Activated naive CD4-positive, alpha-beta T cell treated with Interleukin-2 at 50 U/mL for 16 hours (primary cell): Measurements from ENCODE around the gene DISC1.

Experiments
- DNase-seq: peaks from one replicate; pipeline ENCODE4 v3.0.0-alpha.2; 2020

Gene DISC1

DNA sequence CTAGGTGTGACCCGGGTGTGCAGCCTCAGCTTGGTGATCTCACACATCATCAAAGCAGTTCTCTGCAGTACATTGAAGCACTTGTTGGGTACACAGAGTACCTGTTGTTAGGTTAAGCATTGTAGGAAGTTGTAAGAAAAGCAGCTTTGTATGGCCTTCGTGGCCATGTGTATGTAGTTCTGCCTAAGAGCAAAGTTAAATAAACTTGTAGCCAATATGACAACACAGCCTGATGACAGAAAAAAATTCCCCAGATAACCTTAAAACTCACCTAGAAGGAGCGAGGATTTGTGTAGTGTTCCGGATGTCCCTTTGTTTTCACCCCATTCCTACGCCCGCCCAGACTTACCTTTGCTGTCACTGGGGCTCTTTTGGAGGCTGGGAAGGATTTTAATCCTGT is 48.0 kb downstream of the DISC1 start:
- DNase-seq: no peak

DNA sequence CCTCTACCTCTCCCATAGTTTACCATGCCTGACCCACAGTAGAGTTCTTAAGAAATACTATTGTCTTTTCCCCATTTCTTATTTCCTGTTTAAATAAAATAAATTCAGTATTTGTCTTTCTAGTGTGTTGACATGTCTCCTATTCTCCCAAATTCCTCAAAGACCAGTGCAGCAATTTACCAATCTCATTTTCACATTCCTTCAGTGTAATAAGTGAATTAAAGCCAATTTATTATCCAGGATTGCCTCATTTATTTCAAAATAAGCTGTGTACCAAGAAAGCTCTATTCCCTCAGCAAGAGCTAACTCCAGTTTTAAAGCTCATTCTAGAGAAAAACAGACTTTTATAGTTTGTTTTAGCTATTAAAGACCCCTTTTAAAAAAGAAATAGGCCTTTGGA is 49.9 kb downstream of the DISC1 start:
- DNase-seq: no peak

DNA sequence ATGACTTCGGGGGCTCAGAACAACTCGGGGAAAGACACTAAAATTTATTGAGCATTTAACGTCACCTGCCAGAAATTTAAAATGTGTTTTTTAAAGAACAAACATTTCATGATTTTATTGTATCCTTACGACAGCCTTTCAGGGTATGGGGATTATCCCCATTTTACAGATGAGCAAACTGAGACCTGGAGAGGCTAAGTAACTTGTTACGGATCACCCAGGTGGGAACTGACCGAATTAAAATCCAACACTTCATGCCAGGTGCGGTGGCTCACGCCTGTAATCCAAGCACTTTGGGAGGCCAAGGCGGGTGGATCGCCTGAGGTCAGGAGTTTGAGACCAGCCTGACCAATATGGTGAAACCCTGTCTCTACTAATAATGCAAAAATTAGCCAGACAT is 50.9 kb downstream of the DISC1 start:
- no peak for DNase-seq

DNA sequence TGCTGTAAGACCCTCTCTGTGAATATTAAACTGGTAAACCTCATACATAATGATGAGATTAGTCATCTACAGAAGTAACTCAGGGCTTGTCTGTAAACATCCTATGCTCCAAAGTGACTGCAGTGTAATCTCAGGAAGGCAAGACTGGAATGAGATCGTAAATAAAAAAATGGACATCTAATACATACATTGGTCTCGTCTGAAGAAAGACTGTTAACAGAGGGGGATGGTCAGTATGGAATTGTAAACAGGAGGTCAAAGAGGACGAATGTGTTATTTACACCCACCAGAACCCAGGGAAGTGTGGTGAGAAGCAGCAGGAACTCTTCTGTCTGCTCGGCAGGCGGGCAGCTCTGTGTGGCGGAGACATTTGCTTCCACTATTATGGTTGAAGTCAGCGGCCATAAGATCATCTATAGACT is 51.4 kb downstream of the DISC1 start:
- DNase-seq: no peak

DNA sequence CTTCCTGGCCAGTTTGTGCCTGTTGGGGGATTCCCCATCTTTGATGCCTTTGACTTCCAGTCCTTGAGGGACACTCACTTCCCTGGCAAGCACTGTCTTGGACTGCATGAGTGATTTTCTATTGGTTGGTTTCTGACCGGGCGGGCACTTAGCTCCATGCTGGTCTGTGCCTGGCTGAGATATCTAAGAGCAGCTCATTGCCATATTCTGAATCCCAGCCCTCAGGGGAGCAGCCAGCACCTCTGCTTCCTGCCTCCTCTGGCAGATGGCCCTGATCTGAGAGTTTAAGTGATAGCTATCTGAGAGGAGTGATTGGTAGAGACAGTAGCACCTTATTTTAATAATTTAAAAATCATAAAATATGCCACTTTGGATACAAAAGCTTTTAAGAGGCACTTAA is 52.5 kb downstream of the DISC1 start:
- DNase-seq: no peak

DNA sequence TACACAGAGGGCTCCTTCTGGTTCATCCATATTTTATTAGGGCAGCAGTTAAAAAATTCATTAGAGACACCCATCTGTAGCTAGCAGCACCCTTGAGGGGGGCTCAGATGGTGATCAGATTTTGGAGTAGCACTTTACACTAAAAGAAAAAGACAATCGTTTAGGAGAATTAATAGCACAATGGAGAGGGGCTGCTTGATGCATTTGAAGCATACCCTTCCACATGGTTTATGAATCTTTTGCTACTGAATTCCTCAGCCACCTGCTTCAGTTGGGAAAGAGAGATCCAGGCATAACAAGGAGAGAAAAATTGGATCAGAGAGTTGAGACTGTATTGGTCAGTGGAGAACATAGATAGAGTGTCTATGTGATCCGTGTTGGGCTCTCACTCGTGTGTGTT is 54.4 kb downstream of the DISC1 start:
- DNase-seq: no peak

DNA sequence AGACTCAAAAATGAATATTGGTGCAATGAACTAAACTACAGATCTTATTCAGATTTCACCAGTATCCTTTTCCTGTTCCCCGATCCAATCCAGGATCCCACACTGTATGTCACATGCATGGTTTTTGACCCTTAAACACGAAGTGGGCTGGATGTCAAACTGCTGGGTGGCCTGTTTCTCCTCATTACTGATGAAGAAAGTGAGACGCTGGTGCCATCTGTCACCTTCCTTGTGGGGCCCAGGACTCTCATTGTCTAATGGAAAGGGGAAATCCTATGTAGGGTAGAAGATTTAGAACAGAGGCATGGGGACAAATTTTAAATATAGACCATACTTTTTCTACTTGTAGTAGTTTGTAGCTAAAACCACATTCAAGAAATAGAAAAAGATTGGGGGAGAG is 56.2 kb downstream of the DISC1 start:
- DNase-seq: no peak

DNA sequence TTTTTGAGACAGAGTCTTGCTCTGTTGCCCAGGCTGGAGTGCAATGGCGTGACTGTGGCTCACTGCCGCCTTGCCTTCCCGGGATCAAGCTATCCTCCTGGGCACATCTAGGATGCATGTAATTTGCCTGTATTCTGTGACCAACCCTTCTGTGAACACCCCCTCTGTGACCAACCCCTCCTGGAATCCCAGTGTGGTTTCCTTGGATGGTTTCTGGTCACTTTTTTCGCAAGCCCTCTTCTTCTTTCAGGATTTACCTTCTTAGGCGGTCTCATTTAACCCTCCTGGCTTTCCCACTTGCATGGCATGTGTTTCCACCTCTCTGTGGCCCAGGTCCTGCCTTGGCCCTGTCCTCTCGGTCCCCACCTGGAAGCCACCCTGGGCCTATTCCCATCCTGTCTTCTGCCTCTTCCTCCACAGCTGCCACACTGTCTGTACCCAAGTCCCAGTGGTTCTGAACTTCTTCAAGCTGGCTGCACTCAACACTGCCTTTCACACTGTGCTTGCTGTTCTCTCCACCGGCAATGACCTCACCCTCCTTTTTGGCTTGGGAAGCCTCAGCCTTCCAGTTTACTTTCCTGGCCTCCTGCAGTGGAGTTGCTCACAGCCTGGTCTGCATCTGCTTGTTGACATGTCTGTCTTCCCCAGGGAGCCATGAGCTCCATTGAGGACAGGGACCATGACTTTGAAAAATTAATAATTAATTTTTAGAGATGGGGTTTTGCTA is 57.0 kb downstream of the DISC1 start:
- no peak for DNase-seq

DNA sequence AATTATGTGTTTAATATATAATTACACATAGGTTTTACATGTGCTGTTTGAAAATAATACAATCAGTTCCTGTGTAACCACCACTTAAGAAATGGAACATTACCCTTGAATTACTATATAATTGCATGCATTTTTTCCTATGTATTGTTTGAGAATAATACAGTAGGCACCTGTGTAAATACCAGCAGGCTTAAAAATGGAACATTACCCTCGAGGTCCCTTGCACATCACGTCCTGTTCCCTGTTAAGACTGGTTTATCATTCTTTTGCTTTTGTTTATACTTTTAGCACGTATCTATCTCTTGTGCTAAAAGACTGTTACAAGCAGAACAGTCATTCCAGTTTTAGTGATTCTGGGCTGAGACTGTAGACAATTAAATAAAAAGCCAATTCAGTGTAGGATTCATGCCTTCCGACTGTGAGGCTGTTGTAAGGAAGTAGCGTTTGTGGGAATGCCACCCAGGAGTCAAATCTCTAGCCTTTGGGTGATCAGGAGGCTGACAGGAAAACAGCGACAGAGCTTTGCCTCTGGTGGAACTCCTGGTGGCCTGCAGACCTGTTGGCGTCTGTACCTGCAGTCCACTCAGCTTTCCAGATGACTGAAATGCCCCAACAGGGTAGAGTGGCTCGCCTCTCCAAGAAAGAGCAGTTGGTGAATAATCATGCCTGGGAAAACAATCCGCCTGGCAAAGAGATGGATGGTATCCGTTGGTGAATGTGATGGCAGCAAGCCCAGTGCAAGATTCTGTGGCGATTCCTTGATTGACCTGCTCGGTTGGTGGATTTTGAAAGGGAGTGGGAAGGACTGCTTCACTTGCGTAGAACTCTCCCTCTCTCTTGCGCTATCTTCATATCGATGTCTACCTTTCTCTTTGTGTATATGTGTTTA is 58.0 kb downstream of the DISC1 start:
- DNase-seq: no peak

DNA sequence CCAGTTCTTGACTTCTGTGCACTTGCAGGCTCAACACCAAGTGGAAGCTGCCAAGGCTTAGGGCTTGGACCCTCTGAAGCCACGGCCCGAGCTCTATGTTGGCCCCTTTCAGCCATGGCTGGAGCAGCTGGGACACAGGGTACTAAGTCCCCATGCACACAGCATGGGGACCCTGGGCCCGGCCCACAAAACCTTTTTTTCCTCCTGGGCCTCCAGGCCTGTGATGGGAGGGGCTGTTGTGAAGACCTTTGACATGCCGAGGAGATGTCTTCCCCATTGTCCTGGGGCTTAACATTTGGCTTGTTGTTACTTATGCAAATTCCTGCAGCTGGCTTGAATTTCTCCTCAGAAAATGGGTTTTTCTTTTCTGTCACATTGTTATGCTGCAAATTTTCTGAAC is 59.8 kb downstream of the DISC1 start:
- DNase-seq: no peak

DNA sequence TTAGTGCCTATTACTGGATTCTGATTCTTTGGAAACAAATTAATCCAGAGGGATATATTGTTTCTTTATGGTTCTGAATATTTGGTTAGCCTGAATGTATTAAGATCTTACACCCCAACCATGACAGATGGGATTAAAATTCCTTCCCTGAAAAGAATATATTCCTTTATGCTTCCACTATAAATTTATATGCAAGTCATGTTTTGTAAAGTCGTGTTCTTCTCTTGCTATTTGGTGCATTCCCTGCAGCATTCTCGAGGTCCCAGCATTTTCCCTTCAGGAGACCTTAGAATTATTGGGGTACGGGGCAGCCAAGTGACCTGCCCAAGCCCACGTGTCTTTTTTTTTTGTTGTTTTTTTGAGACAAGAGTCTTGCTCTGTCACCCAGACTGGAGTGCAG is 62.4 kb downstream of the DISC1 start:
- DNase-seq: no peak

DNA sequence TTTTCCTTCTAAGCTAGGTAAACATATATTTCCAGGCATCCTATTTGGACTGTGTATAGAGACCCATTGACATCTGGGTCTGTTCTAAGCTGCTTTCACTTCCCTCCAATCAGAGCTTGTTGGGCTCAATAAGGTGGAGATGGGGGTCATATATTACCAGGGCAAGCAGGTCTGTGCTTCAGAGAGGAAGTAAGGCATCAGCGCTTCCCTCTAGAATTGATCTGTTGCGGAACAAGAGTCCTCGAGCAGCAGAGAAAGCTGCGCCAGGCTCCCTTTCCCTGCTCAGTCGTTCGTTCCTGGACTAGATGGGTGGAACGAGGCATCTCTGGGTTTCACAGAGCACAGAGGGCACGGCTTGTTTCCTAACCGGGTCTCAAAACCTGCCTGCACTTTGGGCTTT is 63.5 kb downstream of the DISC1 start:
- no peak for DNase-seq

DNA sequence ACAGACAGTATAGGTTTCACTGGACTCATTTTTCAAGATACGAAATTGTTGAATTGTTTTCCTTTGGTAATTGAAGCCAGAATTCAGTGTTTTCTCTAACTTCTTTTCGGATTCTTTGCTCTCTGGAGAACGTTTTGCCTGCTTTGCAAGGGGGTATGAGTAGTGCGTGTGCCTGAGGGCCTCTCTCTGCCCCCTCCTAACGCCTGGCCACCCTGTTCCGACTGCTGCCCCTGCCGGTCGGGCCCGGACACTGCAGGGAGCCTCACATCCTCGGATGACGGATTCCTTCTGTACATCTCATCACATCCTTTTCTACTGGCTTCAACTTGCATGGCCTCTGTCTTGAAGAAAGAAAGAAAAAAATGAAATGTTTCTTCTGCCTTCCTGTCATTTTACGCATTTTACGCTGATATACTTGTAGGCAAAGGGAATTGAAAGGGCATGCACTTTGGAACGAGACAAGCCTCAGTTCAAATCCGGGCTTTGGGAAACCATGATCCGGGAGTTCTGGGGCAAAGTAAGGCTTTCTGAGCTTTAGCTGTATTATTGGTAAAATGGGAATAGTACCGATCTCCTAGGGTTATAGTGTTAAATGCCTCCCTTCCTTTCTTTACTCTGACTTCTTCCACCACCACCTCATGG is 65.1 kb downstream of the DISC1 start:
- DNase-seq: no peak

DNA sequence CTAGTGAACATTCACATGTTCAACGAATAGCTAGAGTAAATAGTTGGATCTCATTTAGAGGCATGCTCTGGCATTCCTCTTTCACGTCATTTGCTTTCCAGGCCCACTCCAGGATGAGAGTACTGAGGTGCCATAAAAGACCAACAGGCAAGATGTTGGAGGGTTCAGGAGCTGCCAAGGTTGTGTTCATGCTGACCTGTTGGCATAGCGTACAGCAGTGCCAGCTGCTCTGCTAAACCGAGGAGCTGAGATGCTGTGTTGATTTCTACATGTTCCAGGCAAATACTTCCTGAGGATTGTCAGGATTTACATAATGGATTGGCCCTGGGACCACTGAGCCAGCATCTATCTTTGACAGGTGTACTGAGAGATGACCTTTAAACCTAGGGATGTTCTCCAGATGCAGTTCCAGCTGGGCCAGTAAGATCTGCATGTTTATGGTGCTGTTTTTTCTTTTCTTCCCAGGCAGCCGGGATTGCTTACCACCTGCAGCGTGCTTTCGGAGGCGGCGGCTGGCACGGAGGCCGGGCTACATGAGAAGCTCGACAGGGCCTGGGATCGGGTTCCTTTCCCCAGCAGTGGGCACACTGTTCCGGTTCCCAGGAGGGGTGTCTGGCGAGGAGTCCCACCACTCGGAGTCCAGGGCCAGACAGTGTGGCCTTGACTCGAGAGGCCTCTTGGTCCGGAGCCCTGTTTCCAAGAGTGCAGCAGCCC is 66.9 kb downstream of the DISC1 start:
- no peak for DNase-seq

DNA sequence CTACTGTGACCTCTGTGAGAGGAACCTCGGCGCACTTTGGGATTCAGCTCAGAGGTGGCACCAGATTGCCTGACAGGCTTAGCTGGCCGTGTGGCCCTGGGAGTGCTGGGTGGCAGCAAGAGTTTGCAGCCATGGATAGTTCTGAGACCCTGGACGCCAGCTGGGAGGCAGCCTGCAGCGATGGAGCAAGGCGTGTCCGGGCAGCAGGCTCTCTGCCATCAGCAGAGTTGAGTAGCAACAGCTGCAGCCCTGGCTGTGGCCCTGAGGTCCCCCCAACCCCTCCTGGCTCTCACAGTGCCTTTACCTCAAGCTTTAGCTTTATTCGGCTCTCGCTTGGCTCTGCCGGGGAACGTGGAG is 67.5 kb downstream of the DISC1 start:
- no peak for DNase-seq

DNA sequence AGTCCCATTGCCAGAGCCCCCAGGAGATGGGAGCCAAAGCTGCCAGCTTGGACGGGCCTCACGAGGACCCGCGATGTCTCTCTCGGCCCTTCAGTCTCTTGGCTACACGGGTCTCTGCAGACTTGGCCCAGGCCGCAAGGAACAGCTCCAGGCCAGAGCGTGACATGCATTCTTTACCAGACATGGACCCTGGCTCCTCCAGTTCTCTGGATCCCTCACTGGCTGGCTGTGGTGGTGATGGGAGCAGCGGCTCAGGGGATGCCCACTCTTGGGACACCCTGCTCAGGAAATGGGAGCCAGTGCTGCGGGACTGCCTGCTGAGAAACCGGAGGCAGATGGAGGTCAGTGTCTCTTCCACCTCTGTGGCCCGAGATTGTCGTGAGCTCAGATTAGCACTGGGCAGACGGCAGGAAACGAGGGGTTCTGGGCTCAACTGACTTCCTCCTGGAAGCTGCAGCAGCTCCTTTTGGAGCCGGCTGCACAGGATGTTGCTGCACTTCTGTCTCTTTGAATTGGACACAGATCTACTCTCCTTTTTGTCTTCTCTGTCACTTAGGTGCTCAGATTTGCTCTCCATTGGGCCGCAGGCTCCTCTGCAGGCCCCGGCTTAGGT is 68.0 kb downstream of the DISC1 start:
- DNase-seq: no peak

DNA sequence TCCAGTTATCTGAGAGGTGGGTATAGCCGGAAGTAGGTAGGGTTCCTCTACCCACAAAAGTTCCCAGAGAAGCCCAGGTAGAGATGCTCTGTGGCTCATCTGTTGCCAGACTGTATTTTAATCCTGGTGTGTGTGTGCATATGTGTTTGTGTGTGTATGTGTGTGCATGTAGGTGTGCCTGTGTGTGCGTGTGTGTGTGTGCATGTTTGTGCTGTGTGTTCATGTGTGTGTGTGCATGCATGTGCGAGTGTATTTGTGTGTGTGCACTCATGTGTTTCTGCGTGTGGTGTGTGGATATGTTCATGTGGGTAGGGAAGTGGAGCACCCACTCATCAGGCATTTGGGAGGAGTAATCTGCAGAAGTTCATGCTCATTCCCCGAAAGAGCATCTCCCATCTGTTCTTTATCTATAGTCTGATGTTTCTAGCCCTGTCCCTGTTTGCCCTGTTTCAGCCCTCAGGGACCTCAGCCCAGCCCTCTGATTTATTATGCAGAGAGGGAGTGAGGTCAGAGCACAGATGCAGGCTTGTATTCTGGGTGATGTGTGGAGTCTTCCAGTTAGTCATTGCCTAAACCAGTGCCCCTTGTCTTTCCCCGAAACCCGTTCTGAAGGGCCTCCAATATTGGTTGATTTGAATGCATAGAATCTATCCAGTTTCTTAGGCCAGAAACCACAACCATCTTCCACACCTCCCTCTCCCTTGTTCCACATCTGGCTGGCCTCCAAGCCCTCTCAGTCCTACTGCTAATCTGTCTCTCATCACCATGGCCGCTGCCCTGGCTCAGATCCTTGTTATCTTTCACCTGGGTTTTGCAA is 69.1 kb downstream of the DISC1 start:
- DNase-seq: no peak

DNA sequence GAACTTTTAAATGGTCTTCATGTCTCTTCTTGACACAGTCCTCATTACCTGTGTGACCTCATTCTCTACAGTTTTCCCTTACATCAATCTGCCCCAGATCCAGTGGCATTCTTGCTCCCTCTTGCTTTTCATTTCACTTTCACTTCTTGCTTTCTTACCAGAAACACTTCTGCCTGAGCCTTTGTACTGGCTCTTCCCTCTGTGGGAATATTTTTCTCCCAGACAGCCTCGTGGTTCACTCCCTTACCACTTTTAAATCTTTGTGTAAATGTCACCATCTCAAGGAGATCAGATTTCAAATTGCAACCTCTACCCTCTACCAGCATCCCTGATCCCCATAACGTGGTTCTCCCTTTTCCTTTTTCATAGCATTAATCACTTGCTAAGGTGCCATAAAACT is 73.2 kb downstream of the DISC1 start:
- DNase-seq: no peak

DNA sequence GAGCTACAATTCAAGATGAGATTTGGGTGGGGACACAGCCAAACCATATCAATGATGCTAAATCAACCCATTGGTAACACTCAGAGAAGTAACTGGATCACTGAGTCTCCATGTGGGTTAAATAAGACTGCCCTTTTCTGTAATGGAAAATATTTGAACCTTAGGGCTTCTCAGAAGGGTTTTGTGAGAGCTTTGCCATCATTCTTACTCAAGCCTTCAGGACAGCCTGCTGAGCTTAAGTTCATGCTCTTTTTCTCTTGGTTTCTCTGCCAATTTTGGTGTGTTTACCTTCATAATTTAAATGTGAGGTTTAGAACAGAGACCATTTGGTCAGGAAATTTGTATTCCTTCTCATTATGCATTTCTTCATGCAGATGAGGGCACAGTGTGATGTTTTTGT is 74.7 kb downstream of the DISC1 start:
- no peak for DNase-seq

DNA sequence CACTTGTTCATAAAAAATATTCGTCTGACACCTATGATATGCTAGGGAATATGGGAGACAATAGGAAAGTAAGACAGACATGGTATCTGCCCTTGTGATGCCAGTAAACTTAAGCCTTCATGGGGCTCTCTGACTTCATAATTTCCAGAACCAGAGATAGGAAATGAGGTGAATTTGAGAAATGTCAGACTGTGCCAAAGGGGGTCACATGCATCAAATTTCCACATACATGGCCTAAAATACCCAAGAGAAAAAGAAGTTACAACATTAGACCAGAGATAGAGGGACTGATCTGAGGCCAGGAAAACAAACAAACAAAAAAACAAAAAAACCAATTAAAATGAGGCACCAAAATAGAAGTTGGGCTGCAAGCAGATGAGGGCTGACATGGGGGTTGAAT is 75.7 kb downstream of the DISC1 start:
- DNase-seq: no peak

DNA sequence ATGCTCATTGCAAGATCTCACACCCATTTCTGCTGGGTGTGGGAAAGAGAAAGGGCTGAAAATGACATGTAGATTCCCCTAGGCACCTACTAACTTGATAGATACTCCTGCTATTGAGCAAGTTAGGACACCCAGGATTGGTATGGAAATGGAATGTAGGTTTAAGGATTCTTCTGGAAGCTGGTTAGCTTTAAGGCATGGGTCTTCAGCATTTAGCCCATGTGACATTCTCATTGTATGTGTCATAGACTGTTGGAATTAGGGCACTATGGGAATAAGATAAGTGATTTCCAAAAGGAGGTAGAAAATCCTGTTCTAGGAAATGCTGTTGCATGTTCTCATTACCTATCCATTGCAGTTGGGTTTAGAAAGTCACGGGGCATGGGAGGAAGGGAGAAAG is 76.2 kb downstream of the DISC1 start:
- DNase-seq: no peak
